HG03135 (cell line): ENCODE results near the gene NELL1.

Source experiments
- ATAC-seq: cut with Tn5 transposase; IDR thresholded peaks from one replicate; pipeline ENCODE4 v1.9.1; 2021; ENCODE audit warnings: mild to moderate bottlenecking, moderate library complexity; ENCODE audit not compliant: unreplicated experiment

NELL1 gene

DNA sequence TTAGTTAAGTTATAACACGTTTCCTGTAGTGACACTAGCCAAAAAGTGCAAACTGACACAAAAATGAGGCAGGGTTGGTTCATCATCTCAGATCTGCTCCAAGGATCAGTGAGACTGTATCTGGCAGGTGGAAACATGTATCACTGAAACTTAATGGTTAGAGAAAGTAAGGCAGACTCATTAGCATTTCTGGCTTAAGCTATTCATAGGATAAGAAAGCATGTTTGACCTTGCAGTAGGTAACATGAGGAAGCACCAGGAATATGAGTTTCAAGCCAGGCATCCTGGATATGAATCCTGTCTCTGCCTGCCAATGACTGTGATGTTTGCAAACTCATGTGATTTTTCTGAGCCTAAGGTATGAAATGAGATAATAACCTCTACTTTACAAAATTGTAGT lies 732.1 kb downstream of the NELL1 start:
- no peak for ATAC-seq

- ATAC-seq, result no peak
Observed at GRCh38 chr11:21402274-21402673, 732.9 kb downstream of the NELL1 start.

DNA sequence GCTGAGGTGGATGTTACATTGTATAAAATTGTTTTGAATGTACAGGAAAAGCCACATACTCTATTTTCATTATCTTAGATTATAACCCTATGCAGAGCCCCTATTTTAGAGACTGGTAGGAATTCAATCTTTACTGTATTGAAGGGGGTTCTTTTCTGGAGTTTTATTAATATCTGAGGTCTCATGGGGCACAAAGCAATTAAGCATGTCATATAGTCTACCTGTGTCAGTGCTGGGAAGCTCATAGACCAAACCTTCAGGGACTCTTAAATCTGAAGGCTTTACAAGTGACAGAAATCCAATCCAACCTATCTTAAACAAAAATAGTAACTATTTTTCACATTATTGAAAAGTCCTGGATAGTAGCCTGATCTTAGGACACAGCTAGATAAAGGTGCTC lies 733.7 kb downstream of the NELL1 start:
- no peak for ATAC-seq

GRCh38 chr11:21405422-21405821 lies 736.0 kb downstream of the NELL1 start:
- no peak for ATAC-seq

DNA sequence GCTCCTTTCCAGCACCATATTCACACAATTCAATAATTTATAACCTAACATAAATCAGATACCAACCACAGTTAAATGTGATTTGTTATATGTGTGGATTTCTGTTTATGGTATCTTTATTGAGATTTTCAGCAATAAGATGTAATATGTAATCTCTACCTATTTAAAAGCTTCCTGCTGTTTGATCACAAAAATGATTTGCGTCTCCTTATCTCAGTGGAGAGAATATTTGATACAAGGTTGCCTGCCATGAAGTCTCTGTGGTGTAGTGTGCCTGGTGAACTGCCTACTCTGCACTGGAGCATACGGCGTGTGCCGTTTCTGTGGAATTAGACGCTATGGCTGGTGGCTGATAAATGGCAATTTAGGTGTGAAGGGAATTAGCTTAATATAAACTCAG lies 741.1 kb downstream of the NELL1 start:
- no peak for ATAC-seq

DNA sequence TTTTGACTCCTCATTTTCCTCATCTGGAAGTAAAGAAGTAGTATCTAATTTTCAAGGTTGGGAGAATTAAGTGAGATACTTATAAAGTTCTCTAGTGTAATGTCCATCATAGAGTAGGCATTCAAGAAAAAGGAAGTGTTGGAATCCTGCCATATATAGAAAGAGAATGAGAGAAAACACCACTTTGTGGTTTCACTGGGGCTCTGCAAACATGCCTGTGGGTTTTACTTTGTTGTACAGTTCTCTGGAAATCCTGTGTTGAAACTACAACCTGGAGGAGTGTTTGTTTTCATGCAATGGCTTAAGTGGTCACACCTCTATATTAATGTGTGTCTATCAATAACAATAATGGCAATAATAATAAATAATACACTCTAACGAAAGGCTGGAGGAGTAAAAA lies 741.7 kb downstream of the NELL1 start:
- no peak for ATAC-seq

GRCh38 chr11:21411597-21411996 lies 742.2 kb downstream of the NELL1 start:
- ATAC-seq, result no peak

GRCh38 chr11:21412652-21413383 lies 743.4 kb downstream of the NELL1 start:
- ATAC-seq, result no peak

DNA sequence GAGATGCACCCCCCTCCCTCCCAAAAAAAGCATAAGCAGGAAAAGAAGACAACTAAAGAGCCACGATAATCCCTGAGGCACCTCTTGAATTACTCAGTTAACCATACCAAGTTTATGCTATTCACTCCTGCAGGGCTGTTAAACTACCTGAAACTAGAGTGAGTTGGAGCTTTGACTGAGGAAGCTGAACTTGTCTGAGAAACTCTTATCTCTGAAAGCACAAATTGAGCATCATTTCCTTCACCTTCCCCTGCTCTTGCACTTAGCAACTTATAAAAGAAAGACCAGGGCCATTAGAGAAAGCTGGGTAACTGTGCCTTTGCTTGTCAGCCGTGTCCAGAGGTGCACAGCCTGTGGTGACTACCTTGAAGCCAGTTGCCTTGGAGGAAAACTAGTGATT lies 745.6 kb downstream of the NELL1 start:
- no peak for ATAC-seq

DNA sequence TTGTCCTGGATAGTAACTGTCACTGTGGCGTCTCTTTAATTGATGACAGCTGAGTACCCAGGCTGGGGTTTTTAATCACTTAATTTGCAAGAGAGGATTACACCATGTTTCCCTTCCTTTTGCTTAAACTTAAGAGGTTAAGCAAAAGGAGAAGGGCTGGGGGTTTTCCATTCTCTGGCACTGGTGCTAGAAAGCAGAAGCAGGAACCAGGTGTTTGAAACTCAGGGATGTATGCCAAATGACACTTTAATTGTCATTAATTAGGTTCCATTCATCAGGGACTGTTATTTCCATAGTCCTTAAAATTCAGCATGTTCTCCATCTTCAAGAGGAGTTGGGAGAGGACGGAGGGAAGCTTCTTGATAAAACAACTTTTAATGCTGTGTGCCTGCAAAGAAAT lies 746.2 kb downstream of the NELL1 start:
- no peak for ATAC-seq

GRCh38 chr11:21421711-21422329 lies 752.4 kb downstream of the NELL1 start:
- no peak for ATAC-seq

- ATAC-seq, result no peak
Observed at GRCh38 chr11:21426931-21427330, 757.5 kb downstream of the NELL1 start.

- ATAC-seq, result no peak
Observed at GRCh38 chr11:21427726-21428125, 758.3 kb downstream of the NELL1 start.

GRCh38 chr11:21428796-21429195 lies 759.4 kb downstream of the NELL1 start:
- no peak for ATAC-seq

GRCh38 chr11:21429401-21429800 lies 760.0 kb downstream of the NELL1 start:
- no peak for ATAC-seq

DNA sequence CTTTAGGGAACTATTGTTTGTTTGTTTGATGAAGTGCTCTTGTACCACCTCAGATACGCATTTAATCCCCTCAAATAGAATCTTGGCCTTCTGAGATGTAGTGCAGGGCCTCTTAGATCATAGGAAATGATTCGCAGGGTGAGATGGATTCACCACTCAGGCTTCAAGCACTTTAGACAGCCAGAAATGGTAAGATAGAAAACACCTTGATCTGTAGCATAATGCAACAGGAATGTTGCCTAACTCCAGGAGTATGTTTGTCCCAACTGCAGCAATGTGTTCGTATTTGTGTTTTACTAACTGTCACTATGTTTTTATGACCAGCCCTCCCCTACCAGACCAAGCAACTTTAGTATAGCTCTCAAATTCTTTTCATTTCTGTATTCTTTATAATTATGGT lies 761.2 kb downstream of the NELL1 start:
- ATAC-seq, result no peak

DNA sequence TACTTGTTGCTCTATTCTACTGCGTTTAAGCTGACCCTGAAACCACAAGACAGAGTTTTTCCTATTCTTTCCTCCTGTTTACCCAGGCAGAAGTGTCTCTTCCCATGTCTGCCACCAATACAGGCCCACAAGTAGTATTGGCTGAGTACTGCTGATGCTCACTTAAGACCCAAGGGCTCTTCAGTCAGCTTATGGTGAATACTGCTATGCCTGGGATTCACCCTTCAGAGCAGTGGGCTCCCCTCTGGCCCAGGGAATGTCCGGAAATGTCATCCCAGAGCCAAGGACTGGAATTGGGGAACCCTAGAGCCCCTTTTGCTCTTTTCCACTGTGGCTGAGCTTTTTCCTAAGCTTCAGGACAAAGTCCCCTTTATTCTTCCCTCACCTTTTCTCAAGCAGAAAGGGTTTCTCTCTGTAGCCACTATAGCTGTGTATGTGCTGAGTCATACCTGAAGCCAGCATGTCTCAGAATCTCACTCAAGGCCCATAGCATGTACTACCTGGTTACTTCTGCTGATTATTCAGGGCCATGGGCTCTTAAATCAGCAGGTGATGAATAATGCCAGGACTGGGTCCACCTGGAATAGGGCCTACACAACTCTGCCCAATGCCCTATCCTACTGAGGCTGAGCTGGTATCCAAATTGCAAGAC lies 777.7 kb downstream of the NELL1 start:
- no peak for ATAC-seq

DNA sequence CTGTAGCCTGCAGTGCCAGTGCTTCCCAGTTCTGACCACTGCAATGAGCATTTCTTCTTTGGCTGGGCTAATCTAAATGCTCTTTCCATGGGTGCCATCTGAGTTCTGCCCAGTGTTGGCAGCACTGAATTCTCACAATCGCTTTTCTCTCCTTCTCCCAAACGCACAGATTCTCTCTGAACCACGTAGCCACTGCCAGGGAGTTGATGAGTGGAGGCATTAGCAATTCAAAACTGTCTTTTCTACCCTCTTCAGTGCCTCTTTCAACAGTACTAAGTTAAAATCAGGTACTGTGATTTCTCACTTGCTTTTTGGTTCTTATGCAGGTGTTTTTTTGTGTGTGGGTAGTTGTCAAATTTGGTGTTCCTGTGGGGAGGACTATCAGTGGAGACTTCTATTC lies 778.5 kb downstream of the NELL1 start:
- no peak for ATAC-seq

- ATAC-seq, result no peak
Observed at GRCh38 chr11:21456186-21456585, 786.8 kb downstream of the NELL1 start.

- no peak for ATAC-seq
Observed at GRCh38 chr11:21460082-21460481, 790.7 kb downstream of the NELL1 start.

GRCh38 chr11:21461701-21462100 lies 792.3 kb downstream of the NELL1 start:
- ATAC-seq, result no peak

DNA sequence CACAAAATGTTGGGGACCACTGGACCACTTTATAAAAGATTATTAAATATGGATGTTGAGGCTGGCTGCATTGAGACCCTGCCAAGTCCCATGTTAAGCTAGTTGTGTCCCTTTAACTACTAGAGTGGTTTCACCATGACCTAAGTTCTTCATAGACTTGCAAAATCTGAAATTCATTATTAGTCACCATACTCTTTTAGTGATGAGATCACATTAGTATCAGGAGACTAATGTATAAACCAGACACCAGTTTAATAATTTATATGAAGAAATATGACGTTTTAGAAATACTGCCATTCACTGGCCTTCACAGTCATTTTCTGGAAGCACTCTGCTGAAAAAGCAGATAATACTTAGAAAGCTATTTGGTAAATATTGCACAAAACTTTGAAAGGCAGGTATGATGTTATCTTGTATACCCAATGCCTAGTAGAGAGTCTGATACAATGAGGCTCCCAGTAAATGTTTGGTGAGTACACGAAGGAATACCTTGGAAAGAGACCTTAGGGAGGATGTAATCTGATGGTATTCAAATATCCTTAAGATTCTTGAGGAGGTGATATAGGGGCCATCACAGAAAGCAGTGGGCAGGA lies 795.3 kb downstream of the NELL1 start:
- peak; percentile 77 for ATAC-seq
